OCI-LY3 (cell line): ENCODE measurements around the gene PVRIG.
"Not testable (repeated sequence)": the region's sequence is repeated elsewhere in the genome, so short reads cannot be mapped to it uniquely, and the experiment has no call there.

Source experiments
- H2AFZ ChIP-seq: fragments of 200-600, 300-600 bp; shearing (Covaris generic); 2 replicates; pipeline ENCODE4 v1.6.0; 2014; ENCODE audit warnings: antibody characterized with exemption, low read depth, low read length
- H3K27ac ChIP-seq: fragments of 200-600, 300-600 bp; sonication (generic); 2 replicates; pipeline ENCODE4 v1.5.1; 2014; ENCODE audit warnings: mild to moderate bottlenecking, low read length, moderate library complexity, mixed read lengths
- H3K27me3 ChIP-seq: fragments of 200-600, 300-600 bp; sonication (generic); 2 replicates; pipeline ENCODE4 v1.6.1; 2014; ENCODE audit warnings: low read depth, low read length, mixed read lengths
- H3K36me3 ChIP-seq: fragments of 200-600, 300-600 bp; sonication (generic); replicated peaks from 2 replicates; pipeline ENCODE3; 2014; ENCODE audit warnings: low read depth, low read length, mixed read lengths
- H3K4me1 ChIP-seq: fragments of 300-600, 200-600 bp; sonication (generic); 2 replicates; pipeline ENCODE4 v1.6.1; 2014; ENCODE audit warnings: low read length, mixed read lengths
- H3K4me2 ChIP-seq: fragments of 200-600, 300-600 bp; sonication (generic); 2 replicates; pipeline ENCODE4 v1.6.1; 2014; ENCODE audit warnings: low read length, mixed read lengths
- H3K4me3 ChIP-seq: fragments of 300-600, 200-600 bp; sonication (generic); 2 replicates; pipeline ENCODE4 v1.5.1; 2014; ENCODE audit warnings: antibody characterized with exemption, mild to moderate bottlenecking, low read length, moderate library complexity
- H3K79me2 ChIP-seq: fragments of 300-600, 200-600 bp; shearing (Covaris generic); 2 replicates; pipeline ENCODE4 v1.6.1; 2014; ENCODE audit warnings: mild to moderate bottlenecking, low read length, mixed read lengths
- H3K9ac ChIP-seq: fragments of 300-600, 200-600 bp; shearing (Covaris generic); 2 replicates; pipeline ENCODE4 v1.6.0; 2014; ENCODE audit warnings: mild to moderate bottlenecking, low read length, moderate library complexity
- H3K9me3 ChIP-seq: fragments of 200-600, 300-600 bp; shearing (Covaris generic); 2 replicates; pipeline ENCODE4 v1.6.1; 2014; ENCODE audit warnings: low read length, mixed read lengths; ENCODE audit not compliant: insufficient read depth
- H4K20me1 ChIP-seq: fragments of 200-600, 300-600 bp; sonication (generic); 2 replicates; pipeline ENCODE4 v1.6.1; 2016; ENCODE audit warnings: low read length, mixed read lengths; ENCODE audit not compliant: insufficient read depth
- CTCF ChIP-seq: fragments of 200-600, 300-600 bp; sonication (generic); IDR thresholded peaks from 2 replicates; pipeline ENCODE4 v1.5.1; 2014; ENCODE audit warnings: antibody characterized with exemption, low read length, low read depth
- EZH2phosphoT487 ChIP-seq: fragments of 200-600 bp; shearing (Covaris generic); IDR thresholded peaks from 2 replicates; pipeline ENCODE4 v1.6.1; 2018; ENCODE audit warnings: antibody characterized with exemption, mixed run types, low read depth

The PVRIG gene

DNA sequence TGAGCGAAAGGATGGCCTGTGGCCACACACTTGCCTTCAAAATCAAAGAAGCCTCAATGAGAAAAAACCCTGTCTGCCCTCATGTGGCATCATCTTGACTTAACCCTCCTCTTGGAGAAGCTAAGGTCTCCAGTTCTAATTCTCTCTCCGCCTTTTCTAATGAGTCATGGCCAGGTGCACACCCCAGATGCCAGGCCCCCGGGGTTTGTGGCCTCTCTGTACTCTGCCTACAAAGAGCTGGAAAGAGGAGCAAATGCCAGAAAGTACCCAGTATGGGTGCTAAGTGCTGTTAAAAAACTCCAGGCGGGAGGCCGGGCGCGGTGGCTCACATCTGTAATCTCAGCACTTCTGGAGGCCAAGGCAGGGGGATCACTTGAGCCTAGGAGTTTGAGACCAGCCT lies 20.2 kb downstream of the PVRIG start:
- not testable (repeated sequence) for H3K27me3 ChIP-seq, H3K4me2 ChIP-seq, H3K79me2 ChIP-seq, H2AFZ ChIP-seq, H4K20me1 ChIP-seq, H3K36me3 ChIP-seq, H3K27ac ChIP-seq, H3K4me3 ChIP-seq, H3K9ac ChIP-seq, H3K9me3 ChIP-seq
- peaks cover 15% of the 10 kb centered on the region for H3K4me1 ChIP-seq

GRCh38 chr7:100243385-100243784 lies 23.6 kb downstream of the PVRIG start:
- not testable (repeated sequence) for H3K79me2 ChIP-seq, H4K20me1 ChIP-seq, H3K9me3 ChIP-seq, H3K27me3 ChIP-seq, H3K36me3 ChIP-seq
- Histone ChIP-seq H3K27ac (peak overlapping the region; percentile 30; the same call in 1 of the 2 replicates), H2AFZ (peak overlapping the region; percentile 67; the same call in 1 of the 2 replicates), H3K4me3 (peak overlapping the region; percentile 34), H3K9ac (peak overlapping the region; percentile 12; the same call in 1 of the 2 replicates), H3K4me1 (peaks cover 15% of the 10 kb centered on the region), H3K4me2 (peak overlapping the region; percentile 57)

DNA sequence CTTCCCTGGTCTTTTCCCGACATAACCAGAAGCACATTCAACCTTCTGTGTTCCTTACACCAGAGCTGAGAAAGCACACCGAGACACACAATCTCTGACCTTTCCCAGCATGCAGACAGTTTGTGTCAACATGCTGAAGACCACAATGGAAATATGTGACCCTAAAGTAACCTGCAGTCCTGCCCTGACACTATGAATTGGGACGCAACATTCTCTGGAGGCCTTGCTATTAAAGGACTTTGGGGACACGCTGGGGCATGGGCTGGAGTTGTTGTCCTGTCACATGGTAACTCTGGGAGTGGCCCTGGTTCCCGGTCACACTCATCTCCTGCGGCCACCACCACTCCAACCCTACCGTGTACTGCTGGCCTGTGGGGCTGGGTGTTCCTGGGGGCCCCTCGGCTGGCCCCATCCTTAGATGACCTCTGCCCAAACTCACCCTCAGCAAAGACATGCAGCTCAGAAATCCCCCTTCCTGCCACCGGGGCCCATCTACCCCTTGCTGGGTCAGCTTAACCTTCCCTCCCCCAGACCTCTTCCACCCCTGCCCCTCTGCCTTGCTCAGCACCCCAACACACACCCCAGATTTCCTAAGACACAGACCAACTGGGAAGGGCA lies 25.3 kb downstream of the PVRIG start:
- not testable (repeated sequence) for H3K4me2 ChIP-seq

DNA sequence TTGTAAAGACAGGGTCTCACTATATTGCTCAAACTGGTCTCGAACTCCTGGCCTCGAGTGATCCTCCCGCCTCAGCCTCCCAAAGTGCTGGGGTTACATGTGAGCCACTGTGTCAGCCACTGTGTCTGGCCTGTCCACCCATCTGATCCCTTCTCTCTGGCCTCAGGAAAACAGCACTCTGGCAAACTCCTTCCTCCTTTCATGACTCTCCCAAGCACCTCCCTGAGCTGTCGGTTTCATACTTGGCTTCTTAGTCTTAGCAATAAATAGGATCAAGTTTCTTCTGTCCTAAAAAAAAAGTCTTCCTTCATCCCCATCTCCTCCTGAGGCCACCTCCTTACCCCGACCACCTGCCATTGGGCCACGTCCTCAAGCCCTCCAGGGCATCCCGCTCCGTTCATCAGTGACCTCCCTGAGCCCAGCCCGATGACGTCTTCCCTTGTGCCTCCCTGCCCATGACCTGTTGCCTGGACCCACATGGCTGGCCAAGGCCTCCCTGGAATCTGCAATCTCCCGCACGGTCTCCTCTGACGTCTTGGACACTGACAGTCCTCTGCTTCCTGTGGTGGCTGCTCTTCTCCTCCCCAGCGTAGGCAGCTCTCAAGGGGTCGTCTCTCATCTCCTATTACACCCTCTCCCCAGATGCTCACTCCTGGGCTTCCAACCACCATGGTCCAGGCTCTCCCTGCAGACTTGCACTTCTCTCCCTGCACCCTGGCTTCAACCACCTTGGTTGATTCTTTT lies 26.5 kb downstream of the PVRIG start:
- H3K4me1 ChIP-seq, result peaks cover 15% of the 10 kb centered on the region
- H3K27me3 ChIP-seq, H3K4me2 ChIP-seq, H3K4me3 ChIP-seq, H3K79me2 ChIP-seq, H4K20me1 ChIP-seq, H3K9ac ChIP-seq, H3K36me3 ChIP-seq, H3K27ac ChIP-seq, H2AFZ ChIP-seq, H3K9me3 ChIP-seq: not testable (repeated sequence)

More for the DNA sequence above, 25.3 kb downstream of the PVRIG start:
- H3K27ac ChIP-seq, H3K4me3 ChIP-seq, H4K20me1 ChIP-seq, H3K9ac ChIP-seq, H3K9me3 ChIP-seq, H2AFZ ChIP-seq, H3K36me3 ChIP-seq, H3K79me2 ChIP-seq, H3K27me3 ChIP-seq: not testable (repeated sequence)
- H3K4me1 ChIP-seq, result peaks cover 15% of the 10 kb centered on the region

DNA sequence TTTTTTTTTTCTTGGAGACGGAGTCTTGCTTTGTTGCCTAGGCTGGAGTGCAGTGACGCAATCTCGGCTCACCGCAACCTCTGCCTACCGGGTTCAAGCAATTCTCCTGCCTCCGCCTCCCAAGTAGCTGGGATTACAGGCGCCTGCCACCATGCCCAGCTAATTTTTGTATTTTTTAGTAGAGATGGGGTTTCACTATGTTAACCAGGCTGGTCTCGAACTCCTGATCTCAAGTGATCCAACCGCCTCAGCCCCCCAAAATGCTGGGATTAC lies 27.1 kb downstream of the PVRIG start:
- not testable (repeated sequence) for H3K9ac ChIP-seq, H3K79me2 ChIP-seq, H3K27me3 ChIP-seq, H3K27ac ChIP-seq, H3K4me2 ChIP-seq, H3K36me3 ChIP-seq, H3K9me3 ChIP-seq, H4K20me1 ChIP-seq, H3K4me3 ChIP-seq, H2AFZ ChIP-seq
- peaks cover 15% of the 10 kb centered on the region for H3K4me1 ChIP-seq

DNA sequence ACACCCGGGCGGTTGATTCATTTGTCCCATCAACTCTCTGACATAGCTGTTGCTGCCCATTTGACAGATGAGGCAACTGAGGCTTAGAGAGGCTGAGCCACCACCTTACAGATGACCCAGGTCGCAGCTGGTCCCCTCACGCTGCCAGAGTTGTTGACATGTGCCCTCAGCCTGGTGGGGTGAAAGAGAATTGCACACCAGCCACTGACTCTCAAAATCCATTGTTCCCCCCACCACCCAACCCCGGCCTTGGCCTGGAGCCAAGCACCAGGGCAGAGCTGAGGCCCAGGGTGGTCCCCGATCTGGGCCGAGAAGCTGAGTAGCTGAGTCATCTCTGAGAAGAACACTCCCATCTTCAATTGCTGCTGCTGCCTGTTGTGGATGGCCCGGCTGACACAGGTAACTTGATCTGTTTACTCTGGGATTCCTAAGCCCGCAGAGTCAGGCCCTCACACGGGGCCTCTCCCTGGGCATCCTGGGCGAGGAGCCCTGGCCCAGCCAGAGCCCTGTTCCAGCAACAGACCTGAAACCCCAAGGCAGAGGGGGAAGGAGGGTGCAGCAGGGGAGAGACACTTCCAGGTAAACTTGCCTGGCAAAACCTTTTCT lies 27.5 kb downstream of the PVRIG start:
- no peak overlapping the region for H3K4me3 ChIP-seq
- no peak overlapping the region for H3K9ac ChIP-seq
- H3K36me3 ChIP-seq, result no peaks in the 10 kb centered on the region
- no peaks in the 10 kb centered on the region for H3K79me2 ChIP-seq
- no peak for TF ChIP-seq EZH2phosphoT487
- TF ChIP-seq CTCF, result no peak
- no peaks in the 10 kb centered on the region for H3K27me3 ChIP-seq
- H4K20me1 ChIP-seq, result no peaks in the 10 kb centered on the region
- H3K4me1 ChIP-seq, result peaks cover 15% of the 10 kb centered on the region
- H3K9me3 ChIP-seq, result no peaks in the 10 kb centered on the region
- H3K27ac ChIP-seq, result no peak overlapping the region
- no peak overlapping the region for H2AFZ ChIP-seq
- H3K4me2 ChIP-seq, result no peak overlapping the region
